Suppressor macrophage (primary cell): Measurements from ENCODE around the gene ING5.
"Not testable (repeated sequence)": the region's sequence is repeated elsewhere in the genome, so short reads cannot be mapped to it uniquely, and the experiment has no call there.

Source experiments
- DNase-seq, 4 experiments: peaks; one replicate each; pipeline ENCODE4 v3.0.0-alpha.2; 2020 to 2022
- total RNA-seq, 17 experiments: gene quantifications; one replicate each; lab custom pipeline; 2026; ENCODE audit warnings: mixed read lengths in 6 of 17, inconsistent platforms in 3 of 17; lab: John Stamatoyannopoulos, UW

ING5 gene
- 2.0 to 26.5 (median 13.0) reads per million in 17 experiments for total RNA-seq

DNA sequence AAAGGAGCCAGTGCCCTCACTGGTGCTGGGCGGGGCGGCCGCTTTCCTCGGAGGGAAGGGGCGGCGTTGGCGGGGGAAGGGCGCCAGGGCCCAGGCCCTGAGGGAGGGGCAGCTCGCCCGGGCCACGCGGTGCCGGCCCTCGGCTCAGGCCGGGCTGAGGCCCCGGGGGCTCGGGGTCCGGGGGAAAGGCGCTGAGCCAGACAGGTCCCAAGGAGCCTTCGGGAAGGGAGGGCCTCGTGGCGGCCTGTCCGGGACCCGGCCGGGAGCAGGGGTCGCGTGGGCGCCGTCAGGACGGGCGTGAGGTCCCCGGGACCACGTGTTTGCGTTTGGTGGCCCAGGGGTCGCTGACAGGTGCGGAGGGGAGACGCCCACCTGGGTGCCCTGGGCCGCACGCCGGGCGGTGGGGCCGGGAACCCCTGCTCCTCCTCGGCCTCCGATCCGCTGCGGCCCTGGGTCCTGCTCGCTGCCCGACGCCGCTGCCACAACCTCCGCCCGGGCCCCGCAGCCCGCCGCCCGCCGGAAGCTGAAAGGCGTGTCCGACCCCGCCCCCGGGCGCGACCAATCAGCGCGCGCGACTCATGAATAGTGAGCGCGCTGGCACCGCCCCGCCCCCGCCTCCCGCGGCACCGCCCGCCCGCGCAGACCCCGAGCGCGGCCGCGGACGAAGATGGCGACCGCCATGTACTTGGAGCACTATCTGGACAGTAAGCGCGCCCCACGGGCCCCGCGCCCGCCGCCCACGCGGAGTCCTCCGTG is at the start of gene ING5:
Gene ING5, plus strand, starts transcription at position 641 of the 756 bp plus-strand sequence. Its CDS starts 27 bp downstream, at position 668.
- peak; percentile 96 to 100 (median 98) for DNase-seq

DNA sequence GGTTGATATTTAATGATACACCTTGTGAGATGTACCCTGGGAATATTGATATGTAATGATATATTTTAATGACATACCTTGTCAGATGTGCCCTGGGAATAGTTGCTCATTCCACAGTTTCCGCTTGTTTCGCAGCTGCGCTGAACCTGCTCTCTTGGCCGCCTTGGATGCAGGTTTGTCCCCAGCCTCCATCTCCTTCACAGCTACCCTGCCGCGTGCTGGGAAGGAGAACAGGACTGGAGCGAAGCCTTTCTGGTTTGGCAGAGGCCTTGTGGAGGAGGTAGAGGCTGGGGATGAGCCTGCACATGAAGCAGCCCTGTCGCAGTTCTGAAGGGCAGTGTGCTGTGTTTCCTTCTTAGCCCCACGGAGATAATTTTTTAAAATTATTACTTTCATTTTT is 49.7 kb upstream of the ING5 start:
- DNase-seq, result no peak

DNA sequence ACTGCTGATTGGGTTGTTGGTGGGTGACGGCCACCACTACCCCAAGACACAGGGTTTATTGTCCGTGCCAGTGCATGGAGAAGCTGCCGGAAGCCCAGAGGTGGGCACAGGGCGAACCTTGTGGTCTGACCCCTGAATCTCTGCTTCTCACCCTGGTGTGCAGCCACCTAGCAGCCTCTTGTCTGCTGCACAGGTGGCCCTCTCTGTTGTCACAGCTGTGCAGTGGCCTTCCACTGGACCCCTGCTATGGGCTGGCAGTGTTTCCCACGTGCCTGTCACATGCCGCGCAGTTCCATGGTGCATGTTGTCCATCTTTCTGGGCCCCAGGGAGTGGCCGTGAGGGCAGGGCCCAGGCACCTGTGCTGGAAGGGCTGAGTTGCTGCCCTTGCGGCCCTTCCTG is 49.1 kb upstream of the ING5 start:
- DNase-seq, result no peak

DNA sequence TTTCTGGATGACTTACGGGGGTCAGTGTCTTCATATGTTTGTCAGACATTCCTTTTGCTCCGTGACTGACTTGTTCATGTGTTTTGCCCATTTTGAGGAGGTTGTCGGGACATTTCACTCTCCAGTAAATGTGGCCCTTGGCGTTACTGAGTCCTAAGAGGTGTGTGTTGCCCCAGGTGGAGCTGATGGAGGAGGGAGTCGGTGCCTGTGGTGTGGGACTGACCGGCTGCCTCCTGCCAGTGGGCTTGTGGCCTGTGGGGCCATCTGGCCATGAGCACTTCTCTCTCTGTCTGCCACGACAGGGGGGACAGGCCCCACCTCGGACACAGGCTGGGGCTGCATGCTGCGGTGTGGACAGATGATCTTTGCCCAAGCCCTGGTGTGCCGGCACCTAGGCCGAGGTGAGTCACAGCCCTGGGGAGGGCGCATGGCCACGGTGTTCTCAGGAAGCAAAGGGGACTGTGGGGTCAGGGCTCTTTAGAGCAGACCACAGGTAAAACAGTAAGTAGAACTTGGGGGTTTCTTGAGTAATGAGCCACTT is 48.6 kb upstream of the ING5 start:
- DNase-seq, result no peak

DNA sequence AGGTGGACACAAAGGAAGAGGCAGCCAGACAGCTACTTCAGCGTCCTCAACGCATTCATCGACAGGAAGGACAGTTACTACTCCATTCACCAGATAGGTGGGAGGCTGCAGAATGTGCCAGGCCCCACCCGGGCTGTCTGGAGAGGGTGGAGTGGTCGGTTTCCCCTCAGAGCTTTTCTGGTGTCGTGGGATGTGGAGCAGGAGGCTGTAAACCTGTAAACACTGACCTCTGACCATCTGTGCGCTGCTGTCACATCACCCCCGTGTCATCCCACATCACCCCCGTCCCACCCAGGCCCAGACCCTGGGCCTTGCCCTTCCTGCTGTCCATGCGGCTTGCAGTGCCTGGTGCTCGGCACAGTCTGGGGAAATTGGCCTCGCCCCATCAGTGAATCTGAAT is 47.3 kb upstream of the ING5 start:
- no peak for DNase-seq

DNA sequence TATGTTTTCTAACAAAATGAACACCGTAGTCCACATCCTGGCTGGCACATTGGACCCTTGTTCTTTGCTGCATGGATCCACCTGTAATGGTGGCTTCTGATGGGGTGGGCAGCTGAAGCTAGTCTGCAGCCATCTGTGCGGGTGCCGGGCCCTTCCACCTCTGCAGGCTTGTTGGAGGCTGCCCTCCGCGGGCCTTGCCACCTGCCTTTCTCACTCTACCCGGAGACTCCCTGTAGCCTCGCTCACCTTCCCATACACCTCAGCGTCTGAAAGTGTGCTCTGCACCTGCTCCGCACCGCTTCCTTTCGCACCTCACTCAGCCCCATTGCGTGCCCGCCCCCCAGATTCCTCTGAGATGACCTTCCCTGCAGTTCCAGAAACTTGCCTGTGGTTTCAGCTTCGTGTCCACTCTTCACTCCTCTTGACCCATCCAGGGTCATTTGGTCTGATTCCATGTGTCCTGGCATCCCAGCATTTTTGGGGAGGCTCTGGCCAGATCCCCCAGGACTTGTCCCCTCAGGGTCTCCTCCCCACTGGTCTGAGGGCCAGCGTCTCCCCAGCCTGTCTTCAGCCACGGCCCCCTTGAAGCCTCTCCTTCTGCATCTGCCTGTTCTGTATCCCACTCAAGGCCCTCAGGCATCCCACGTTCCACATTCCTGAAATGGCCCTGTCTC is 46.2 kb upstream of the ING5 start:
- DNase-seq, result no peak

DNA sequence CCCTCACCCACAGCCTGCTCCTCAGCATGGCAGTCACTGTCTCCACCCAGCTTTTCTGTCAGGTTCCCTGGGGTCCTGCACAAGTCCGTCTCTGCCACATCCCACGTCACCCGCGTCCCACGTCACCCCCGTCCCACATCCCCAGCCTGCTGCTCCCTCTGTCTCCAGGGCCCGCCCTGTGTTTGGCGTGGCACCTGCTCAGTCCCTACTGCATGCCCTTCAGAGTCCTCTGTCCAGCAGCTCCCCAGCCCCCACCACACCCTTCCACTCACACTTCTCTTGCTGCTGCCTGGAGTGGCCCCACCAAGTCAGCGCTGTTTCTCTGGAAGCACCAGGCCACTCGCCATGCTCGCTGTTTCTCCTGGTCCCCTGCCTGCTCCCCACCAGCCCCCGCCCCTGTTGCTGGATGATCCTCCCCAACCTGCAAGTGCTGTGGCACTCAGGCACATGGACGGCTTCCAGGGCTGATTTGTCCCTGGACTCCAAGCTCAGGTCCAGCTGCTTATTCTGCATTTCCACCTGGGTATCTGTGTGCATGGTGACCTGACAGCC is 45.6 kb upstream of the ING5 start:
- DNase-seq, result no peak

DNA sequence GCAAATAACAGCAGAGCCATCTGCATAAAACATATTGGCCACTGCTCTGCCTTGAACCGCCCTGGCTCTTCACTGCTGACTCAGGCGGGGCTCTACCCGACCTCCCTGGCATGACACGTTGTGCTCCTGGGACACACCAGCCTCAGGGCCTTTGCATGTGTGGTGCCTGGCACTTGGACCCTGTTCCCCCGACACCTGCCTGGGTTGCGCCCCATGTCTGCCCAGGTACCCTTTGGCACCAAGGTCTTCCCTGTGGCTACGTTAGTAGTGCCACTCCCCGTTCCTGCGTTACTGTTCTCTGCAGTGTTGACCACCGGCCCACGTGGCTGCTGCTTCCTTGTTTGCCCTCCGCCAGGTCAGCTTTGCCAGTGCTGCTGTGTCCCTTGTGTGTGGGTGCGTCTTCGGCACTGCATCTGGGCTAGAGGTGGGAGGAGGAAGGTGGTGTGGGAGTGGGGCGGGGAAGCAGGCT is 44.0 kb upstream of the ING5 start:
- no peak for DNase-seq

DNA sequence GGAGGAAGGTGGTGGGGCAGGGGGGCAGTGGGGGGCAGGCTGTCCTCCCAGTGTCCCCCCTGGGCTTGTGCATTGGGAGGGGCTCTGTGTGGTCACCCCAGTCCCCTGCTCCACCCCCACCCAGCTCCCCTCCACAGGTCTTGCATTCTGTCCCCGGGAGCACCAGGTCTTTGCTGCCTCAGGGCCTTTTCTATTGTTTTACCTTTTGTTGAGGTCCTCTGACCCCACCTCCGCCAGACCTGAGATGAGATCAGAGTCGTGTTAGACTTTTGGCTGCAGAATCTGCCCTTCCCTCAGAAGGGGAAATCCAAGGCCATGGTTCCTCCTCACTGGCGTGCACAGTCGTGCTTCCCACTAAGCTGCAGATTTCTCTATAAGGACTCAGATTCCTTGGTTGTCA is 43.5 kb upstream of the ING5 start:
- DNase-seq, result peak in 2 of 4 experiments; percentile 6 to 33

DNA sequence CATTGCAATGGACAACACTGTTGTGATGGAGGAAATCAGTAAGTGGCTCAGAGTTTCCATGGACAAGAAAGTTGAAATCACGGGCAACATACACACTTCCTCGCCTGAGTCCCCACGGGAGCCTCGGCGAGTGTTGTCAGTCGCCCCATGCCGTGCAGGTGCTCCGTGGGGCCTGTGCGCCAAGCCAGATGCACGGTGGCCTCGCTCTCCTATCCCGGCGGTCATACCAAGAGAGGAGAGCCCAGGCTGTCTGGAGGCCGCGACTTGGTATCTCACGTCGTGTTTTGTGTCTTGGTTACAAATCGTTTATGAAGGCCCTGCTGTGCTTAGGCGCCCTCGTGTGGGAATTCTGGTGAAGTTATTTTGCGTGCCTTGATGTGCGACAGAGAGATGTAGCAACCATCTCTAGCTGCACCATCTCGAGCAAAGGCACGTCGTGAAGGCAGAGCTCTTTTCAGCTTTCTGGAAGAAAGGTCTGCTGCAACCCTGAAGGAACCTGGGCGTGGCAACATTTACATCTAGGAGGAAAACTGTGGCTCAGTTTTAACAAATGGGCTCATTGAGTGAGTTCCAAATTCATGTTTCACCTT is 42.6 kb upstream of the ING5 start:
- peak; percentile 50 to 70 (median 61) for DNase-seq

DNA sequence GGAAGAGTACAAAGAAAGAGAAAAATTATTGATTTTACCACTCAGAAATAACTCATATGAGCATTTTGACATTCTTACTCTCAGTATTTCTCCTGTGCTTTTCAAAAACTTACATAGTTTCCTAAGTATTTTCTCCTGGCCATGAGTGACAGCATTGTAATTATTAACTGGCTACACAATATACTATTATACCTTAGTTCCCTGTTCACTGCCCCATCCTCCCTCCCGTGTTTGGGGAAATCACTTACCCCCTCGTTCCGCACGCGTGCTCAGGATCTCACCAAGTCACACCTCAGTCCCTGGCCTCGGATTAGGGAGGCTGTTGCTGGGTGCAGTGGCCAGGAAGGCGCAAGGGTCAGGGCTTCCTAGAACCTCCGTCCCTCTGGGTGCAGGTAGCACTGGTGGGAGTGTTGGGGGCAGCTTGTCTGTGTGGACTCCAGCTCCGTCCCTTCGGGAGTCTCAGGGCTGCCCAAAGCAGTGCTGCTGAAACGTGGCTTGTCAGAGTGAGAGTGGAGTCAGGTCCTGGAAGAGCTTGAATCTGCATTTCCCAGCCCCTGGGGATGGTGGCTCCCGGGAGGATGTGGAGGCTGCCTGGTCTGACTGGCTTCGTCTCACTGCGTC is 41.1 kb upstream of the ING5 start:
- no peak for DNase-seq

DNA sequence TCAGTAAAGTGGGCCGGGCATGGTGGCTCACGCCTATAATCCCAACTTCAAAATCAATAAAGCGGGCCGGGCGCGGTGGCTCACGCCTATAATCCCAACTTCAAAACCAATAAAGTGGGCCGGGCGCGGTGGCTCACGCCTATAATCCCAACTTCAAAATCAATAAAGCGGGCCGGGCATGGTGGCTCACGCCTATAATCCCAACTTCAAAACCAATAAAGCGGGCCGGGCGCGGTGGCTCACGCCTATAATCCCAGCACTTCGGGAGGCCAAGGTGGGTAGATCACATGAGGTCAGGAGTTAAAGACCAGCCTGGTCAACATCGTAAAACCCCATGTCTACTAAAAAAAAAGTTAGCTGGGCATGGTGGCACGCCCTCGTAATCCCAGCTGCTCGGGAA is 39.1 kb upstream of the ING5 start:
- not testable (repeated sequence) for DNase-seq

DNA sequence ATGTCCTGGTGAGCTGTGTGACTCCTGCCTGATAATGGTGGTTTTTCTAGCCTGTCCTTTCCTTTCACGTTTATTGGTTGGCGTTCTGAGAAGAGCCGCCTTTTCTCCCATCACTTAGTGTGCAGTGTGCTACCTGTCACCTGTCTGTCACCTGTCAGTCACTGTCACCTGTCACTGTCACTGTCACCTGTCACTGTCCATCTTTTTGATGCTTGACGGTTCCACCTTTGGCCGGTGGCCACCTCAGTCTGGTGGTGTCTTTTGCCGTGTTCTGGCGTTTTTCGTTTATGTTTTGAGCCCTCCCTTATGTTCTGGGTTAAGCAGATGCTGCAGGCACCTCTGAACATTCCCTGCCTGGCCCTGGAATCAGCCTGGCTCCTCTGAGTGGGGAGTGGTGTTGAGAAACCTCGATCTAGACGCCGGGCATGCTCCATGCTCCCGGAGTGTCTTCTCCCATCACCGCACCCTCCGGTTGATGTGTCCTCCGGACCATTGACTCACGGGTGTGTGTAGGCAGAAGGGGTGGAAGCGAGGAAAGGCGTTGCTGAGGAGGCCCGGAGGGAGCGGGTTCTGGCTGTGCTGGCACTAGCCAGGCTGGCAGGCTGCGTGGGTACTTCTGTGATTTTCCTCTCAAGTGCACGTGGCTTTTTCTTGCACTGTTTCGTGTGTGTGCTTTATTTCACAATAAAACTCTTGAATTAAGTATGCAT is 36.0 kb upstream of the ING5 start:
- no peak for DNase-seq

DNA sequence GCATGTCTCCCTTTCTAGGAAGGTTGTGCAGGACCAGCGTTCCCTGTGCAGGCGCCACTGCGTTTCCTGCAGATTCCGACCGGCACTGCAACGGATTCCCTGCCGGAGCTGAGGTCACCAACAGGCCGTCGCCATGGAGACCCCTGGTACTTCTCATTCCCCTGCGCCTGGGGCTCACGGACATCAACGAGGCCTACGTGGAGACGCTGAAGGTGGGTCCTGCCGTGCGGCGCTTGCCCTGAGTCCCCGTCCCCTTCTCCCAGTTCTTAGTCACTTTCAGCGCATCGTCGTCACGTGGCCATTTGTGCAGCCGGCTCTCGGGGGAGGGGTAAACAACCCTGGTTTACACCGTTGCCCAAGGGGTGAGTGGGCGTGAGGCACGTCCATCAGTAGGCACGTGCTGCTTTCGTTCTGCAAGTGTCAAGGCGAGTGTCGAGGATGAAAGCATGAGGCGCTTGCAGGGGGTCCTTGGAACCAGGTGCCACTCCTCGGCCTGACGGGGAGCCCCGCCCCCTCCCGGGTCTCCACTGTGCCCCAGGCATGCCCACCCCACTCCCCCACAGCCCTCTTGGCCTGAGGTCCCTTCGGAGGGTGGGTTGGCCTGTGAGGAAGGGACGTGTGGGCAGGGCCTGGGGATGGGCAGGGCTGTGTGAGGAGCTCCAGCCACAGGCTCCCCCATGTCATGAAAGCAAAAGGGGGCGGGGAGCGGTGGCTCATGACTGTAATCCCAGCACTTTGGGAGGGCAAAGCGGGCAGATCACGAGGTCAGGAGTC is 35.0 kb upstream of the ING5 start:
- DNase-seq, result no peak

DNA sequence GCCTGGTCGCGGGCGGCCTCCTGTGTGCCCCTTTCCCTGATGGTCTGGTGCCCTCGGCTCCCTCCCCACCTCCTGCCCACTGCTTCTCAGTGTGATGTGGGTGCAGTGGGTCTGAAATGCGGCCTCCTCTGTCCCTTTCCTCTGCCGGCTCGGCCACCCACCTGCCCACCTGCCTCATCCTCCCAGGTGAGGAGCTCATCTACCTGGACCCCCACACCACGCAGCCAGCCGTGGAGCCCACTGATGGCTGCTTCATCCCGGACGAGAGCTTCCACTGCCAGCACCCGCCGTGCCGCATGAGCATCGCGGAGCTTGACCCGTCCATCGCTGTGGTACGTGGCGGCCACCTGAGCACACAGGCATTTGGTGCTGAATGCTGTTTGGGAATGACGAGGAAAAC is 33.5 kb upstream of the ING5 start:
- DNase-seq, result no peak

DNA sequence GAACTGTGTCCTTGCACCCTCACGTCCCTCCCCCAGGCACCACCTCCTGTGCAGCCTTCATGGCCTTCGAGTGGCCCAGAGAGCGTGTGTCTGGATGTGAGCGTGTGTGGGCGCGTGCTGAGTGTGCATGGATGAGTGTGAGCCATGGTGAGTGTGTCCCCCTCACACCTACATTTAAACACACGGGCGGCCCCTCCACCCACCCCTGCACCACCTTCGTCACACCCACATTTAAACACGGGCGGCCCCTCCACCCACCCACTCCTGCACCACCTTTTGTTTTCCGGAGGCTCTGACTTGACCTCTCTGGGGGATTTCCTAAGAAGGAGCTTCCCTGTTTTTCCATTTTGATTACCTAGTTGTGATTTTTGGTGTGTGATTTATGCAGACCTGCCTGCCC is 33.0 kb upstream of the ING5 start:
- DNase-seq, result no peak

DNA sequence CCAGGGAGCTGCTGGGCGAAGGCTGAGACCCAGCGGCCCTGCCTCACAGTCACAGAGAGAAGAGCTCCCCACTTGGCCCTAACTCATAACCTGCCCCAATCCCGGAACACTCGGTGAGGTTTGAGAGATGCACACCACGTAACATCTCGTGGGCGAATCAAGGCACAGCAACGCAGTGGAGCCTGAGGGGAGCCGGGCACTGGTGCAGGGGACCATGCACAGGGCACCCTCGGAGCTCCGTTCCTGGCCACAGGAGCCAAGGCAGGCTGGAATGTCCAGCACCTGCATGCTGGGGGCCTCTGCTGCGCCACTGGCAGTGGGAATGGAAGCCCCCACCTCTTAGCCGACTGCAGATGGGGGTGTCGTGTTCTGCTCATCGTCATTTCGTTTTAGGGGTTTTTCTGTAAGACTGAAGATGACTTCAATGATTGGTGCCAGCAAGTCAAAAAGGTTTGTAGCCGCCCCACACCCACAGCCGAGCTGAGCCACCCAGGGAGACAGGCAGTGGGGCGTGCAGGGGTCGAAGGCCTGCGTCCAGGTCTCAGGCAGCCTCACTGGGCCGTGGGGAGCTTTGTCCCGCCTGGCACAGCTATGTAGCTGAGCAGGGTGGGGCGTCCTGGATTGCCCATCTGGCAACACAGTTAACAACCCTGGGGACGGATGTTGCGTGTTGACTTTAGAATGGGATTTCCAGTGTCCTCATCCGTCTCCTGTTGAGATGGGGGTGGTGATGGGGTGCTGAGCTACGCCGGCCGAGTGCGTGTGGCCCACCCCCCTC is 31.3 kb upstream of the ING5 start:
- no peak for DNase-seq

DNA sequence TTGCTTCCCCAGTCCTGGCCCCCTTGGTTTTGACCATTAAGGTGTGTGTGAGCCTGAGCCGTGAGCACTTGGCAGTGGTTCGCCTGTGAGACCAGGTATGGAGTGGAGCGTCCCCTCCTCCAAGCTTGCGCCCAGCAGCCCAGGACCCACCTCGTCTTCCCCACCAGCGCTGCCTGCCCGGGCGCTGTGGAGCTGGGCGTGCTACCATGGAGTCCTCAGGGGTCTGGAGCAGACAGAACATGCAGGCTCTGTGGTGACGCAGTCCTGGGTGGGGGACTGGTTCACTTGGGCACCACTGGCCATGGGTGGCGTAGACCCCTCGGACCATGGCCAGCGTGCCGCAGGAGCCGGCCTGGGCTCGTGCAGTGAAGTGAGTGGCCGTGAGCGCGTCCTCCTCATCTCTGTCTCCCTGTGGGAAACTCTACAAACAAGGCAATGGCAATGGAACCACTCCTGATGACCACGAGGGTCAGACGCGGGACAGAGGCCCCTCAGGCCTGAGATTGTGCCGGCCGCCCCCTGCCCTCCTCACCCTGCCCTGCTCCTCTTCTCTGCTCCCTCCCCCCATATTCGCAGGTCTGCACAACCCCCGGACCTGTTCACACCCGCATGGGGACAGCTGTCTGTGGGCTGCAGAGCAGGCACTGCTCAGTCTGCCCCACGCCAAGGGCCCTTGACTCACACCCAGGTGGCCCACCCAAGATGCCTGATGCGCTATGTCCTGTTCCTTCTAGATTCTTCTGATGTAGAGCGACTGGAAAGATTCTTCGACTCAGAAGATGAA is 30.2 kb upstream of the ING5 start:
- no peak for DNase-seq
